ENCODE measurements around the gene CHRDL2. TPM values are rescaled to one million over a fixed set of nuclear protein-coding genes. Genes with fewer than 3 reads are reported as not detected.

Gene CHRDL2
- total RNA-seq, 1 experiment from 2014 or later, result 0.39 TPM

DNA sequence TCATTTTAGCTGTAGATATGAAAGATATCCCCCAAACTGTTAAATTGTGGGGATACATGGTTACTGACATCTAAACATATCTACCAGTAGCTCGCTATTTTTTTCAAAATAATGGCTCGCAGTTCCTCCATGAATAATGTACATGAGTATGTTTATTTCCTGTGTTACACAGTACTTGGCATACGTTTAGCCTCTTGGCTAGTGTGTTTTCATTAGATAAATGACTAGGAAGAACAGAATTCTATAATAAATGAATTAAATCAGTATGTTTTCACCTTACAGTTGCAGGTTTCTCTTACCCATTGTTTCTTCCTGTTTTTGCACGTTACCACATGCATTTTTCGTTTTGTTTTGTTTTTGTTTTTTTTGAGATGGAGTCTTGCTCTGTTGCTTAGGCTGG lies 39.2 kb upstream of the CHRDL2 start:
- Histone ChIP-seq H3K27ac (ENCODE audit: insufficient read length, low read depth, low read length) (no peak overlapping the region), H3K4me1 (ENCODE audit: insufficient read depth, low read length) (no peaks in the 10 kb centered on the region), H2BK5ac (ENCODE audit: insufficient read length, low read length) (no peak overlapping the region), H2BK12ac (ENCODE audit: insufficient read length, low read depth, low read length) (no peak overlapping the region), H3K23me2 (ENCODE audit: insufficient read length, low read depth, low read length, poor library complexity, severe bottlenecking) (no peaks in the 10 kb centered on the region), H4K5ac (ENCODE audit: insufficient read length, low read depth, low read length) (no peak overlapping the region), H2BK120ac (ENCODE audit: low read depth, low read length, poor library complexity, severe bottlenecking) (no peak overlapping the region), H2AK5ac (ENCODE audit: insufficient read length, low read length) (no peak overlapping the region), H2AFZ (ENCODE audit: low read length) (no peak overlapping the region), H4K20me1 (ENCODE audit: control insufficient read depth, insufficient read depth, insufficient read length) (no peaks in the 10 kb centered on the region), H3K9me3 (ENCODE audit: control insufficient read depth, low read depth, low read length) (no peaks in the 10 kb centered on the region), H4K8ac (replicated peaks; ENCODE audit: insufficient read length, low read depth, low read length) (no peak overlapping the region), H3K56ac (ENCODE audit: insufficient read length, low read depth, low read length) (no peak overlapping the region), H3K23ac (ENCODE audit: insufficient read length, low read depth, low read length) (no peak overlapping the region), H3K9ac (ENCODE audit: extremely low read depth, insufficient read length, low read length) (no peak overlapping the region), H3K79me1 (ENCODE audit: insufficient read depth, low read depth, low read length, poor library complexity, severe bottlenecking) (no peaks in the 10 kb centered on the region), H2BK20ac (ENCODE audit: low read depth, low read length, poor library complexity, severe bottlenecking) (no peak overlapping the region), H3K14ac (ENCODE audit: insufficient read depth, low read length) (no peak overlapping the region), H3K4ac (ENCODE audit: low read depth, low read length) (no peak overlapping the region), H3K18ac (ENCODE audit: insufficient read length, low read depth, low read length) (no peak overlapping the region), H4K91ac (ENCODE audit: insufficient read length, low read depth, low read length) (no peak overlapping the region), H3K4me2 (ENCODE audit: insufficient read depth, insufficient read length, low read length) (no peak overlapping the region), H3K27me3 (ENCODE audit: insufficient read depth, low read length) (no peaks in the 10 kb centered on the region), H3K79me2 (ENCODE audit: insufficient read depth, low read length) (no peaks in the 10 kb centered on the region), H2BK15ac (ENCODE audit: low read depth, low read length) (no peak overlapping the region), H3T11ph (ENCODE audit: low read length) (no peak overlapping the region)
- no peaks in the 10 kb centered on the region for H3K4me1 Mint-ChIP-seq
- TF ChIP-seq, protein P1, sequence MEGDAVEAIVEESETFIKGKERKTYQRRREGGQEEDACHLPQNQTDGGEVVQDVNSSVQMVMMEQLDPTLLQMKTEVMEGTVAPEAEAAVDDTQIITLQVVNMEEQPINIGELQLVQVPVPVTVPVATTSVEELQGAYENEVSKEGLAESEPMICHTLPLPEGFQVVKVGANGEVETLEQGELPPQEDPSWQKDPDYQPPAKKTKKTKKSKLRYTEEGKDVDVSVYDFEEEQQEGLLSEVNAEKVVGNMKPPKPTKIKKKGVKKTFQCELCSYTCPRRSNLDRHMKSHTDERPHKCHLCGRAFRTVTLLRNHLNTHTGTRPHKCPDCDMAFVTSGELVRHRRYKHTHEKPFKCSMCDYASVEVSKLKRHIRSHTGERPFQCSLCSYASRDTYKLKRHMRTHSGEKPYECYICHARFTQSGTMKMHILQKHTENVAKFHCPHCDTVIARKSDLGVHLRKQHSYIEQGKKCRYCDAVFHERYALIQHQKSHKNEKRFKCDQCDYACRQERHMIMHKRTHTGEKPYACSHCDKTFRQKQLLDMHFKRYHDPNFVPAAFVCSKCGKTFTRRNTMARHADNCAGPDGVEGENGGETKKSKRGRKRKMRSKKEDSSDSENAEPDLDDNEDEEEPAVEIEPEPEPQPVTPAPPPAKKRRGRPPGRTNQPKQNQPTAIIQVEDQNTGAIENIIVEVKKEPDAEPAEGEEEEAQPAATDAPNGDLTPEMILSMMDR (conservative IDR thresholded peaks at IDR 0.05), result no peak
- no peak for DNase-seq
- WGBS (ENCODE audit: extremely low coverage, insufficient read length, low lambda C conversion rate), result no CpG with 5 or more reads among the region's 5 CpGs
- no peak overlapping the region for H3K4me3 Mint-ChIP-seq
- no peak overlapping the region for H3K27ac Mint-ChIP-seq
- no peaks in the 10 kb centered on the region for H3K9me3 Mint-ChIP-seq
- H3K27me3 Mint-ChIP-seq (ENCODE audit: low read depth), result no peaks in the 10 kb centered on the region
- H3K36me3 Mint-ChIP-seq (ENCODE audit: insufficient read depth in 1 of 3, low read depth in 3 of 3), result no peaks in the 10 kb centered on the region
